Right forelimb (tissue), 1 donor: Measurements from ENCODE around the gene C17orf100.
"Not testable (repeated sequence)": the region's sequence is repeated elsewhere in the genome, so short reads cannot be mapped to it uniquely, and the experiment has no call there.

ENCODE experiments used
- DNase-seq: peaks from one replicate; pipeline ENCODE4 v3.0.0-alpha.2; 2018

C17orf100 gene

DNA sequence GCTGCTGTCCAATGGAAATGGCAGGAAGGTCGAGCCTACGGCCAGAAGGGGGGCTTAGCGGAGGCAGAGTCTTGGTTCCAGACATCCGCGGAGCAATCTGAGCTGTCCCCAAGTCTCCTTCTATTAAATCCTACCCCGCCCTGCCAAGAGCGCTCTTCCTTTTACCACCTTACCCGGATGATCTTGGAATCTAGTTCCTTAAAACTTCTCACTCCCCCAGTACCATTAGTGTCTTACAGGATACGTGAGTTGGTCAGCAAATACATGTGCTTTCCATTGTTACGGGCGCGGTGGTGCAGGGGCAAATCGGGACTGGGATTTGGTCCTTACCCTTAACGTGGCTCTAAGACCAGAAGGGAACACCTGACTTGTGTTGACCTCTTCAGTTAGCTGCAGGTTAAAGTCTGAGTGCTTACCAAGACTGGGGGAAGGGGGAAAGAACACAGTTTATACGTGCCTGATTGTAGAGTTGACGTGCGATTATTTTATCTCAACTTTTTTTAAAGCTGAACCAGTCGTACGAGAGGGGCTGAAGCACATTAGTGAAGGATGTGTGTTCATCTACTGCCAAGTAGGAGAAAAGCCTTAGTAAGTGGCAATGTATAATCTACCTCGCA is 10.2 kb upstream of the C17orf100 start:
- no peak for DNase-seq

DNA sequence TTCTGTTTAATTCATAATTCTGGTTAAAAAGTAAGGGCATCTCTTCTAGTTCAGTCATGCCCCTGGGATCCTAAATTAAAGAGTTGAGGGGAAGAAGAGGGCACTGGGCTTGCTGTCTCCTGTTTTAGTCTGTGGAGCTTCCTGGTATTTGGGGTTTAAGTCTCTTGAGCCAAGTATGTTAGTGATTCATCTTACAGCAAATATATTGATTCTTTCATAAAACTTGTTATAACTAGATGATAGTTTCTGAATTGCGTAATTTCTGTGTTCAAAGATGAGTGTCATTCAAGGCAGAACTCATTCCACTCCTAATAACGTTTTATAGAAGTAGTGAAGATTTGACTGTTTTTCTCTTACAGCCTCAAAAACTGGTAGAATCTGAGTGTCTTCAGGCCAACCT is 9.0 kb upstream of the C17orf100 start:
- DNase-seq = no peak

DNA sequence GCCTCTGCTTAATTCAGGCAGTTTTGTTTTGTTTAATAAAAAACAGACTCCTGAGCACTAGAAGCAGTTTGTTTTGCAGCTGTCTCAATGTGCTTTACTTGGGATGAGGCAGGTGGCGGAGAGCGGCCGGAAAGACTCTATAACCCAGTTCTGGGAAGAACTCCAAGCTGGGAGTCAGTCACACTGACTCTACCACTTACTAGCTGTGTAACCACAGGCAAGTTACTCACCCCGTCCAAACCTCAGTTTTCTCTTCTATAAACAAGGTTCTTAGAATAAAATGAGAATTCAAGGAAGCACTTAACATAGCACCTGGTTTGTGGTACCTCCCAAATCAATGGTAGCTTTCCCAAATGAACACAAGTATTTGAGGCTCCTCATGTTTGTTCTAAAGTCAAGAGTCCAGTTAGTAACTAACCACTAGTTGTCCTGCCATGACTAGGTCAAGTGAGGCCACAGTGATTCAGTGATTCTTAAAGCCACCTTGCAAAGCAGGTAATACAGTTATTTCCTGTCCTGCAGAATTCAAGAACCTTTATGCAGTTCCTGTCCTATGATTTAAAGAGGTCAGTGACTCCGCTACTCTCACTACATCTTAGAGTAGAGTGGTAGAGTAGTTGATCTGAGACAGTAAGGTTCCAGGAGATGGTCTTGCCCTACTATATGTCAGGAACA is 8.0 kb upstream of the C17orf100 start:
- no peak for DNase-seq

DNA sequence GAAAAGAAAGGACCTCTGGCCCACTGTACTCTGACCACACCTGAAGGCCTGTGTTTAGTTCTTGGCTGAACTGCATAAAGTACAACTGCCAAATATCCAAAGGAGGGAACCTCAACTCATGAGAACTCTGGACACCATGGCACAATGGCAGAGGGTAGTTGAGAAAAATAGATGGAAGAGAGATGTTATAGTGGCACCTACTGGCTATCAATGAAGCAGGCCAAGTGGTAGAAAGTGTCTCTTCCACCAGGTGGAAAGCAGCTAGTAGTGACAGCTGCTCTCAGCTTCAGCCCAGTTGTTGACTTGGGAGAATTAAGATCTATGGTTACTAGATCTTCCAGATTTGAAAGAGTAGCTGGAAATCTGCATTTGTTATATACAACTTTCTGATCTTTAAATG is 3.4 kb upstream of the C17orf100 start:
- DNase-seq = no peak

DNA sequence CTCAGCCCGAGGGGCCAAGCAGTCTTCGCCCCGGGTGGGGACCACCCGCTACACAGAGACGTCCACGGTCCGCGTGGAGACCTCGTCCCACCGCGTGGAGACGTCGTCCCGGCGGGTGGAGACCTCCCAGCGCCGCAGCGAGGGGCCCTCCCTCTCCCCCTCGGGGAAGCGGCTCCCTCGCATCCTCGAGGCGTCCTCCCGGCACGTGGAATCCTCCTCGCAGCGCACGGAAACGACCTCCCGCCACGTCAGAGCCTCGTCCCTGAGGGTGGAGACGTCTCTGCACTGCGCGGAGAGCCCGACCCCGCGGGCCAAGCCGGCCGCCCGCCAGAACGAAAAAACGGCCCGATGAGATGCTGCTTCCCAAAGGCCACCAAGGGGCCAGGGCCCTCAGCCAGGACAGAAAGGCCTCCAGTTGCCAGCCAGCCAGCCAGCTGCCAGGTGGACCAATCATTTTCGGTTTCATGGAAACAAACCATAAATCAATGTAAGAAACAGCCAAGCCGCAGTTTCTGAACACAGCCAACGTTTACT is 424 bp downstream of the C17orf100 start:
- peak; percentile 75 for DNase-seq

DNA sequence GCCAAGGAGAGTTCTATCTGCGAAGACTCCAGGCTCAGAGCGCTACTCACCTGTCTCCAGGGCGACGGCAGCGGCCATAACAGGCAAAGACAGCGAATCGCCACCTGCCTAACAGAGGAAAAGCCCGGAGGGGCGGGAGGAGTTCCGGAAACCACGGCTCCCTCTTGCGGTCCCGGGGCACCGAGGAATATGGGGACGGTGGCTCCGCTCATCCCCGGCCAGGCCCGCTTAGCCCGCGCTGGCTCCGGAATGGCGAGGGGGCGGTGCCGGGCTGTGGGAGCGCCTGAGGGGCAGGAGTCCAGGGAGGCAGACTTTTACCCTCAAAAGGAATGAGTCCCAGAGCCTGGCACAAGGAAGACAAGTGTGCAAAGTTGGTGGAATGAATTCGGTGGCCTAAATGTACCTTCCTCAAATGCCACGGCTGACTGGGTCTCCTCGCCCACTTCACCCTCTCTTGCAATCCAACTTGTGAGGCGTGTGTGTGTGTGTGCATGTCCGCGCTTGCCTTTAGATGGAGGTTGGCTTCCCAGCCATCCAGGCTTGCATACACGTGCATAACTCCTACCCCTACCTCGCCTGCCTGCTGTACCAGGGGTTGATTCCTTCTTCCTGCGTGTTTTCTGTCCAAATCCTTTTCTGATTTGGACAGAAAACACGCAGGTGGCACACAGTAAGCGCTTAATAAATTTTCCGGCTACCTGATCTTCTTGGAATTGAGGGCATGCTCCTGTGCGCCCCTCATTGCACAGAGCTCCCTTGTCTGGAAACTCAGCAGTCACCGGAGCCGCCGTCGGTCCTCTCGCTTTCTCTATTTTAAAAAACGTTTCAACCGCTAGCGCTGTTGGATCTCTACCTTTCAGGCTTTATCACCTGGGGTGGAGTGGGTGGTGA is 3.5 kb downstream of the C17orf100 start:
- DNase-seq = no peak

DNA sequence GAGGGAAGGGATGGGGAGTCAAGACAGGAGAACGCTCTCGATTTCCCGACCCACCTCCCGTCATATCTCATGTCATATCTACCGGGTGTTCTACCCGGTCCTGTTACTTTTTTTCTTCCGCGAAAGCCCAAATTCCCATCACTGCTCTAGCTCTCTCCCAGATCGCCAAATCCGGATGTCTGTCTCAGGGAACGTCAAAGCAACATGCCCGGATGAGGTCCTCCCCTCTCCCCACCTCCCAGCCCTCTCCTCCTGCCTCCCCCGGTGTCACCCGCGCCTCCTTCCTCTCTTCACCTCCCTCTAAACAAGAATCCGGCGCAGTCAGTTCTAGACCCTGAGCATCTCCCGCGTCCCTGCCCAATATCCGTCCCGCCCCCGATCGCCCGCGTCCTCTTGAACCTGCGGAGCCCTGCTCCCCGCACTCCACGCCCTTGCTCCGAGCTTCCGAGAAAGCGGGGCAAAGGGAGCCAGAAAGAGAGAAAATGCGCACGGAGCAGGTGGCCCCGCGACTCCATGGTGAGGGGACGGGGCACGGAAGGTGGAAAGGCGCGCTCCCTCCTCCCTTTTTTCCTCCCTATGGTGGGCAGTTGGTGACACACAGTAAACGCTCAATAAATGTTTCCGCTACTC is 4.3 kb downstream of the C17orf100 start:
- not testable (repeated sequence) for DNase-seq

DNA sequence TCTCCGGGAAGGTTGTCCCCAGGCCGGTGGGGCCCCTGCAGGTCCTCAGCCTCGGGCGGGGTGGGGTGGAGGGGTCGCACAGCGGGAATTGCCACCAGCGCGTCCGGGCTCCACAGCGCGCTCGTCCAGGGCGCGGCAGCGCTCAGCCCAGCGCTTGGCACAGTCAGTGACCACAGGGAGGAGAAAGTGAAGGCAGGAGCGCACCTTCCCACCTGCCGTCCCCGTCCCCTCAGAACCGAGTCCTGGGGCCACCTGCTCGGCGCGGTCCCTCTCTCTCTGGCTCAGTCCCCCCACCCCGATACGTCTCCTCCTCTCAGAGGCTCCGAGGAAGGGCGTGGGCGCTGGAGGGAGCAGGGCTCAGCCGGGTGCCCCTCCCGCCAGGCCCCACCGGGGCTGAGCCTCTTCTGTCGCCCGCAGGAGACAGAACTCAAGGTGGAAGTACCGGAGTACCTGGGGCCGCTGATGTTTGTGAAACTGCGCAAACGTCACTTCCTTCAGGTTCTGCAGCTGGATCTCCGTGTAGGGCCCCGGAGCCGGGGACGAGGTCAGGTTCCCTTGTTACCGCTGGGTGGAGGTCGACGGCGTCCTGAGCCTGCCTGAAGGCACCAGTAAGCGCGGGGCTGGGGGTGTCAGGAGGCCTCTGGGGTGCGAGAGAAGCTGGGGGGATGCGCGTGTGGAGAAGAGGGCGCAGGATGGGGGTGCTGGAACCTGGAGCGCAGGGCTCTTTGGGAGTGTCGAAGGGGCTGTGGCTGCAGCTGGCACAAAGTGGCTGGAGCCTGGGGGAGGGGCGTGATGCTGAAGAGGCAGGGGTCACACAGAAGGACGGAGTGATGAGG is 5.5 kb downstream of the C17orf100 start:
- DNase-seq = not testable (repeated sequence)

DNA sequence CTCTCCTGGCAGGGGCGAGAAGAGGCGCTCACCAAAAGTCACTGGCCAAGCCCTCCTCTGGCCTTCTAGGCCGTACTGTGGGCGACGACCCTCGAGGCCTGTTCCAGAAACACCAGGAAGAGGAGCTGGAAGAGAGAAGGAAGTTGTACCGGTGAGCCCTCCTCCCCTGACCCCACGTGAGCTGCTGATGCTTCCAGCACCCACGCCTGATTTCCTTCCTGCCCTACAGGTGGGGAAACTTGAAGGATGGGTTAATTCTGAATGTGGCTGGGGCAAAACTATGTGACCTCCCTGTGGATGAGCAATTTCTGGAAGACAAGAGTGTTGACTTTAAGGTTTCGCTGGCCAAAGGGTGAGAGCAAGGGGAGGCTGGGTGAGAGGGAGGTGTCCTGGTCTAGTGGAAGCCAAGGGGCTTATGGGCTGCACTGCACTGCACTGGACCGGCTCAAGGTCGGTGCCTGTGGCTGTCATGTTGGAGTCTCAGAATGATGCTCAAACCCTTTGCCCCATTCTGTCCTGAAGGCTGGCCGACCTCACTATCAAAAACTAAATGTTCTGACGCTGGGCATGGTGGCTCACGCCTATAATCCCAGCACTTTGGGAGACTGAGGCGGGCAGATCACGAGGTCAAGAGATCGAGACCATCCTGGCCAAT is 6.2 kb downstream of the C17orf100 start:
- DNase-seq = no peak

DNA sequence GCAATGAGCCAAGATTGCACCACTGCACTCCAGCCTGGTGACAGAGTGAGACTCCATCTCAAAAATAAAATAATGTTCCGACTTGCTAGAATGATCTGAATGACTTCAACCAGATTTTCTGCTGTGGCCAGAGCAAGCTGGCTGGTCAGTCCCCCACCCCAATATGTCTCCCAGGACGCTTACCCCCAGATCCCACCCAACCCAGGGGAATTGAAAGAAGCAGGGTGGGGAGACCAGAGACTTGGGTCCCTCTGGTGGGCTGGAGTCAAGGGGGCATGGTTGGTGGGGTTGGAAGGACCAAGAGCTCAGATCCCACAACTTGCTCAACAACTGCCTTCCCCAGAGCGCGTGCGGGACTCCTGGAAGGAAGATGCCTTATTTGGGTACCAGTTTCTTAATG is 6.8 kb downstream of the C17orf100 start:
- not testable (repeated sequence) for DNase-seq

DNA sequence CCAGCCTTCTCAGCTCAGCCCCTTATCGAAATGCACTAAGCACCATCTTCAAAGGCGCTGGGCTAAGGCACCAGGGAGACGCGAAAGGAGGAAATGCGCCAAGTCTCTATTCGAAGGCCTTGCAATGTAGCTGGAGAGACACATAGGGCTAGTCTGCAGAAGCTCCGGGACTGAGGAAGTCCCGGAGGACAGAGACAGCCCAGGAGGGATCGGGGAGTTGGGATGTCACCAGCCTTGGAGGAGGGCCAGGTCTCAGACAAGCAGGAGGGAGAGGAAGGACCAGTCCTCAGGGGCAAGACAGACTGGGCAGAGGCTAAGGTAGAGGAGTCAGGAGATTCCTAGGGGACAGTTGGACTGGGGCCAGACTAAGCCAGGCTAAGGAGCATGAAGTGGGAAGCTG is 8.5 kb downstream of the C17orf100 start:
- no peak for DNase-seq

DNA sequence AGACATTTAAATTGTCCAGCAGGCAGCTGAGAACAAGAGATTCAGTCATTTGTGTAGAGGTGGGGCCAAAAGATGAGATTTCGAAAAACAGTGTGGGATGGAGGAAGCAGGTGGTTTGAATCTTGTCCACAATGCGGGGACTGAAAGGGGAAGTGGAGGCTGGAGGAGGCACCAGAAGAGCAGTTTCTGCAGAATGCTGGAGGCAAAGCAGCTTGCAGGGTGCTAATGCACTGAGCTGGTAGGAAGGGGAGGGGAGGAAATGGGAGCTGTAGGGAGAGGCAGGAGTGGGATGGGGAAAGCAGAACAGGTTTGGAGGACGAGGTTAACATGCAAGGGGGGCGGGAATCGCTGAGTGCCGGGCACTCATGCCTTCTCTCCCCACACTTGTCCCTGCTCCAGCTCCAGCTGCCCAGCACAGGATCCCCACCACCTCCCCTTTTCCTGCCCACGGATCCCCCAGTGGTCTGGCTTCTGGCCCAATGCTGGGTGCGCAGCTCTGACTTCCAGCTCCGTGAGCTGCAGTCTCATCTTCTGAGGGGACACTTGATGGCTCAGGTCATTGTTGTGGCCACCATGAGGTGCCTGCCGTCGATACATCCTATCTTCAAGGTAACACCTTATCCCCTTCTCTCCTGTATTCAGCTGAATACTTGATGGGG is 9.4 kb downstream of the C17orf100 start:
- no peak for DNase-seq

DNA sequence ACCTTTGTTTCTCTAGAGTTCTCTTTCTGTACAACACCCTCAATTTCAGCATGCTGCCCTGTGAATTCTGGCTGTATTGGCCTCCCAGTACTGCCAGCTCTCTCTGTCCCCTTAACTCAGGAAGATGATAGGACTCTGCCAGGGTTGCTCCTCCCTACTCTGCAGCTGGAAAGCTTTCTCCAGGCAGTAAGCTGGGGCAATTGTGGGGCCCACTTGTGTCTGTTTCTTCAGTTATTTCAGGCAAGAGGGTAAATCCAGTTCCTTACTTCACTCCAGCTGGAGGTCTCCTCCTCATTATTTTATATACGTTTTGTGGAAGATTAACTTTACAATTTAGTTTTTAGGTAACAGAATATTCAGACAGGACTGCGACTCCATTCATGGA is 9.9 kb downstream of the C17orf100 start:
- no peak for DNase-seq

DNA sequence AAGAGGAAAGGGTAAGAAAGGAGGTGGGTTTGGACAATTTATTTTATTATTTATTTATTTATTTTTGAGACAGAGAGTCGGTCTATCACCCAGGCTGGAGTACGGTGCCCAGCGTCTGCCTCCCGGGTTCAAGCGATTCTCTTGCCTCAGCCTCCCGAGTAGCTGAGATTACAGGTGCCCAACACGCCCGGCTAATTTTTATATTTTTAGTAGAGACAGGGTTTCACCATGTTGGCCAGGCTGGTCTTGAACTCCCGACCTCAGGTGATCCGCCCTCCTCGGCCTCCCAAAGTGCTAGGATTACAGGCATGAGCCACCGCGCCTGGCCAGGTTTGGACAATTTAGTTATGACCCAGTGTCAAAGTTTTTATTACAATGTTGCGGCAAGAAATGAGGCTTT is 11.6 kb downstream of the C17orf100 start:
- DNase-seq = not testable (repeated sequence)

DNA sequence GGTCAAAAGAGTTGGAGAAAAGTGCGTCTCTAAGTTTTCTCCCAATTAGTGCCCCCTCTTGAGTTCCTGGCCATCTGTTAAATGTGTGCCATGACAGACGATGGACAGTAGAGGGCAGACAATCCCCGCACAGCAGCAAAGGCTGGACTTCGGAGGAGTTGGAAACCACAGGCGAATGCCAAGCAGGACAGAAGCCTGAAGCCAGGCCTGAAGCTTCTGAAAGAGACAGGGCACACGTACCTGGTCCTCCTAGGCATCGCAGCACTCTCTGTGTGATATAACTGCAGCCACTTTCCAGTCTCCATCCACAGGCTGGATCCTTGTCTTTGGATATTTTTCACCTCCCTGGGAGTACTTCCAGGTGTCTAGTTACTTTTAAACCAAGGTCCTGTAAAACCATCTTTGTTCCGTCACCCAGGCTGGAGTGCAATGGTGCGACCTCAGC is 14.5 kb downstream of the C17orf100 start:
- peak; percentile 79 for DNase-seq

DNA sequence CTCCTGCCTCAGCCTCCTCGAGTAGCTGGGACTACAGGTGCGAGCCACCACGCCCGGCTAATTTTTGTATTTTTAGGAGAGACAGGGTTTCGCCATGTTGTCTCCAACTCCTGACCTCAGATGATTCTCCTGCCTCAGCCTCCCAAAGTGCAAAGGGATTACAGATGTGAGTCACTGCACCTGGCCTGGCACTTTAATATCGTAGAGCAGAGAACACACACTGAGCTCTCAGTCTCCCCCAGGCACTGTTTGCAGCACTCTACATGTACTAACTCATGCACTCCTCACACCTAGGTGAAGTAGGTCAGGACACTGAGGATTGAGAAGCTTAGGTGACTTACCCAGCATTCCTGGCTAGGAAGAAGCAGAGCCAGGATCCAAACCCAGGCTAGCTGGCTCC is 15.0 kb downstream of the C17orf100 start:
- no peak for DNase-seq

DNA sequence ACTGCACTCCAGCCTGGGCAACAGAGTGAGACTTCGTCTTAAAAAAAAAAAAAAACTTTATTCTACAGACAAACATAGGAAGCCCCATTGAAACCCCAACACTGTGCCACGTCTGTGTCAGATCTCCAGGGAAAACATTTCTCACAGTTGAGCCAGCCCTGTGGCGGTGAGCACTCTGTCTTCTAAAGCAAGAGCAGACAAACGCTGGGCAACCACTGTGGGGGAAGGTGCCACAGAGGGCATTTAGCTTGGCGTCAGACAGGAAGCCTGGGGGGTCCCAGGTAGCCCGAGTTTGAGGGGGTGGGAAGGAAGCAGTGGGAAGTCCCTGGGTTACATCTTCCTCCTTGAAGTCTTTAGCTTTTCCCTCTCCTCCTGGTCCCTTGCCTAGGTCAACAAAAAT is 16.0 kb downstream of the C17orf100 start:
- no peak for DNase-seq

DNA sequence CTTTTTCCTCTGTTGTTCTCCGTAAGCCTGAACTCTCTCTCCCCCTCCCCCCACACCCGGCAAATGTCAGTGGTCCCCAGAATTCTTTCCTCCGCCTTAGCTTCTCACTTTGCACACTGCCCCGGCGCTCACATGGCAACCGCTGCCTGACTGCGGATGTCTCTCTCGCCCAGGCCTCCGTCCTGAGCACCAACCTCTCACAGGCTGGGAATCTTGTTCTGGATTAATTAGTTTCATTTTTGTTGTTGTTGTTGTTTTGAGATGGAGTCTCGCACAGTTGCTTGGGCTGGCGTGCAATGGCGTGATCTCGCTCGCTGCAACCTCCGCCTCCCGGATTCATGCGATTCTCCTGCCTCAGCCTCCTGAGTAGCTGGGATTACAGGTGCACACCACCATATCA is 16.7 kb downstream of the C17orf100 start:
- DNase-seq = no peak

DNA sequence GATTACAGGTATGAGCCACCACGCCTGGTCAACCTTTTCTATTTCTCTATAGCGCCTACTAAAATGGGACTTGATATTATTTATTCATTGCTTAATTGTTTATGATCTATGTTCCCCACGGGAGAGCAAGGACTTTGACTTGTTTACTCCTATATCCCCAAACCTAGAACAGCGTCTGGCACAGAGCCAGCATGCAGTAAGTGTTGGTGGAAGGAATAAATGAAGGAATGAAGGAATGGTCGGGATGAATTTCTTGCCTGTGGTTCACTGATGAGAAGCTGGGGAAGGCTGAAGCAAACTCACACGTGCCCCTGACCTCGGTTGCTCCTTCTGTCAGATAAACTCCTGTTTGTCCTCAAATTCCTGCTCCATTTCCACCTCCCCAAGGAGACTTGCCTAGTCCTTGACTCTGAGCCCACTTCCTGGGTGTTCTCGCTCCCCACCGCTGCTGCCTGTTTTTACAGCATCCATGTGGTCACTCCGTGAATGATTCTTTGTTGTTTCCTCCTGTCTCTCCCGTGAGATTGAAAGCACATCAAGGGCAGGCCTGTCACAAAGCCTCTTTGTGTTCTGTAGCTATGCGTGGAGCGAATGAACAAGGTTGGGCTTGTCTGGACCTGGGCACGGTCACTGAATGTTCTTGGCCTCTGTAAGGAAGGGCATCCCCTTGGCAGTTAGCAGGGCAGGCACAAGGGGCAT is 17.3 kb downstream of the C17orf100 start:
- no peak for DNase-seq

DNA sequence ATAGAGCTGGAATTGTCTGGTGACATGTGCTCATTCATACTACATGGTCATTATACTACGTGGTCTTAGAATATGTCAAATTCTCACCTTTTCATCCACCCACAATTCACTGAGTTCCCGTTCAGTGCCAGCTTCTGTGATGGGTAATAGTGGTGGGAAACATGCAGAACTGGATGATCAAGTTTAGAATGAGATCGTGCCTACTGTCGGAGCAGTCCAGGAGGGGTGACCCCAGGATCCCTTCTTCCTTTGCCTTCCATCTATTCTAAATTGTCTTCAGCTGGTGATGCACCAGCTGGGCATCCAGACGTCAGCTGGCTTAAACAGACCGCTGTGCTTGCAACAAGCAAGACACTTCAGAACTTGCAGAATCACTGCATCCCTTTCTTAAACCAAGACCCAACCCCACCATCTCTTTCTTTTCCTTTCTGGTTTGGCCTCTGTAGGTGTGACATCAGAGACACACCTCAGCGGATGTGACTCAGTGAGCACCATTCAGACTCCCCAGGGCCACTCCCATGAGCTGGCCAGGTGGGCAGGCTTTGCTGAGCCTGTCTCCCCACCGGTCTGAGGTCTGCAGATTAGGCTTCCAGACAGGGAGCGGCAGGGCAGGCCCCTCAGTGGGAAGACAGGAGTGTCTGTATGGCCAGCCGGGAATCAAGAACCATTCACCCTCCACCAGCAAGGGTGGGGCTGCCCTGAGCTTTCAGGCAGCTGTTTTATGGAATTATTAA is 18.1 kb downstream of the C17orf100 start:
- DNase-seq = no peak
